GM18861 (cell line): ENCODE data around the gene NABP2.

ENCODE experiments used
- ATAC-seq: cut with Tn5 transposase; IDR thresholded peaks from one replicate; pipeline ENCODE4 v1.9.1; 2021; ENCODE audit not compliant: unreplicated experiment

The NABP2 gene

GRCh38 chr12:56212361-56212760 is 11.8 kb upstream of the NABP2 start:
- no peak for ATAC-seq

GRCh38 chr12:56213878-56214277 is 10.3 kb upstream of the NABP2 start:
- no peak for ATAC-seq

GRCh38 chr12:56216461-56216860 is 7.7 kb upstream of the NABP2 start:
- ATAC-seq, result no peak

GRCh38 chr12:56219840-56220239 is 4.3 kb upstream of the NABP2 start:
- ATAC-seq, result no peak

GRCh38 chr12:56220611-56221231 is 3.4 kb upstream of the NABP2 start:
- no peak for ATAC-seq

- no peak for ATAC-seq
These were observed 2.8 kb upstream of the NABP2 start for GRCh38 chr12:56221232-56221756.

- ATAC-seq, result peak; percentile 75
These were observed 2.2 kb upstream of the NABP2 start, which contains the start of gene RNF41 for GRCh38 chr12:56221757-56222530. Gene RNF41, minus strand, starts transcription at chr12:56221922. Its CDS starts 7,875 bp downstream, at chr12:56214047.

GRCh38 chr12:56222531-56222895 is 1.6 kb upstream of the NABP2 start:
- no peak for ATAC-seq

GRCh38 chr12:56223571-56224101 is 506 bp upstream of the NABP2 start:
- ATAC-seq, result peak; percentile 5

GRCh38 chr12:56224954-56225353 is 812 bp downstream of the NABP2 start:
- no peak for ATAC-seq

- ATAC-seq, result no peak
These were observed 4.9 kb downstream of the NABP2 start for GRCh38 chr12:56229082-56229481.

GRCh38 chr12:56229916-56230431 is 5.8 kb downstream of the NABP2 start, which contains the start of gene SLC39A5:
Gene SLC39A5, plus strand, starts transcription at chr12:56230051. Its CDS starts 1,224 bp downstream, at chr12:56231275.
- no peak for ATAC-seq

GRCh38 chr12:56230432-56231183 is 6.5 kb downstream of the NABP2 start:
- no peak for ATAC-seq

GRCh38 chr12:56231184-56231582 is 7.0 kb downstream of the NABP2 start:
- ATAC-seq, result no peak

- no peak for ATAC-seq
These were observed 10.7 kb downstream of the NABP2 start for GRCh38 chr12:56234746-56235436.

- ATAC-seq, result no peak
These were observed 11.9 kb downstream of the NABP2 start for GRCh38 chr12:56236091-56236490.

- no peak for ATAC-seq
These were observed 12.8 kb downstream of the NABP2 start for GRCh38 chr12:56236985-56237384.

GRCh38 chr12:56237552-56237951 is 13.4 kb downstream of the NABP2 start:
- no peak for ATAC-seq

GRCh38 chr12:56241424-56242303 is 17.5 kb downstream of the NABP2 start:
- ATAC-seq, result no peak
